H1 (cell line): ENCODE data around the gene ZSWIM6.

ENCODE experiments used
- EZH2 ChIP-seq: fragments of 200-600 bp; sonication (generic); IDR thresholded peaks from 2 replicates; pipeline ENCODE4 v1.7.1; 2012; ENCODE audit warnings: low read depth, mild to moderate bottlenecking, moderate library complexity, low read length, inconsistent platforms; ENCODE audit not compliant: severe bottlenecking
- KDM1A ChIP-seq: fragments of 200-600, 300-600 bp; sonication (generic); IDR thresholded peaks from 2 replicates; pipeline ENCODE4 v1.7.1; 2016; ENCODE audit warnings: mild to moderate bottlenecking, low read length, borderline replicate concordance
- POLR2A ChIP-seq, 2 experiments: IDR thresholded peaks; 1 replicate in 1 of 2; 2 replicates in 1 of 2; pipeline ENCODE4 v1.6.1; 2011; ENCODE audit warnings: low read depth in 2 of 2, low read length in 2 of 2, mild to moderate bottlenecking in 2 of 2; ENCODE audit errors: control extremely low read depth in 1 of 2
- RNF2 ChIP-seq: fragments of 200-900, 300-1000 bp; sonication (generic); IDR thresholded peaks from 2 replicates; pipeline ENCODE4 v1.7.1; 2016; ENCODE audit warnings: borderline replicate concordance, low read depth, mild to moderate bottlenecking, antibody characterized with exemption, low read length; ENCODE audit not compliant: poor library complexity, severe bottlenecking; ENCODE audit errors: missing control alignments
- SIN3A ChIP-seq, 2 experiments: IDR thresholded peaks in 1 of 2; conservative IDR thresholded peaks in 1 of 2; 2 replicates each; pipeline ENCODE4 v1.6.1; 2011 to 2012; ENCODE audit warnings: low read length in 2 of 2, improper control_type of control experiment in 1 of 2, low read depth in 1 of 2, mild to moderate bottlenecking in 1 of 2
- TAF1 ChIP-seq: IDR thresholded peaks from 2 replicates; pipeline ENCODE4 v1.6.1; 2011; ENCODE audit warnings: mild to moderate bottlenecking, low read depth, low read length
- ZNF274 ChIP-seq: IDR thresholded peaks from 2 replicates; pipeline ENCODE4 v1.7.0; 2012; ENCODE audit warnings: low read length, borderline replicate concordance; ENCODE audit errors: extremely low read depth
- TF ChIP-seq, protein P1 (sequence below), 3 experiments: IDR thresholded peaks; 1 replicate in 2 of 3; 2 replicates in 1 of 3; pipeline versions ENCODE4 v1.5.1 to v1.6.1; 2011; ENCODE audit warnings: low read length in 3 of 3, mild to moderate bottlenecking in 3 of 3, inconsistent platforms in 2 of 3, low read depth in 1 of 3, moderate library complexity in 1 of 3; ENCODE audit not compliant: insufficient read depth in 1 of 3; ENCODE audit errors: control extremely low read depth in 1 of 3

DNA sequence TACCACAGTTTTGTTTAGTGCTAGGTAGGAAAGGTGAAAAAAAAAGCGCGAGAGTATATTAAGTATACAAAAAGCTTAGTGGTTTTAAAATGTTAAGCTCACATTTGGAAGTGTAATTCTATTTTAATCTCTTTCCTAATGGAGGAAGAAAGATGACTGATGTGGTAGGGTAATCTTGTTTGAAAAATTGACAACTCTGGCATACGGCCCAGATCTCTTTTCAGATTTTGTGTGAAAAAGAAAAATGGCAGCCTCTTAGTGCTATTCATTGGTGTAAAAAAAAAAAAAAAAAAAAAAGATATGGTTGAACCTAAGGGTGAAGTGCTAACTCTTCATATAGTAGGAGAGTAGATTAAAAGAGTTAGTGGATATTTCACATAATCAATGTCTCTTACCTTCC, 108.0 kb downstream of the ZSWIM6 start:
- TF ChIP-seq, protein P1, sequence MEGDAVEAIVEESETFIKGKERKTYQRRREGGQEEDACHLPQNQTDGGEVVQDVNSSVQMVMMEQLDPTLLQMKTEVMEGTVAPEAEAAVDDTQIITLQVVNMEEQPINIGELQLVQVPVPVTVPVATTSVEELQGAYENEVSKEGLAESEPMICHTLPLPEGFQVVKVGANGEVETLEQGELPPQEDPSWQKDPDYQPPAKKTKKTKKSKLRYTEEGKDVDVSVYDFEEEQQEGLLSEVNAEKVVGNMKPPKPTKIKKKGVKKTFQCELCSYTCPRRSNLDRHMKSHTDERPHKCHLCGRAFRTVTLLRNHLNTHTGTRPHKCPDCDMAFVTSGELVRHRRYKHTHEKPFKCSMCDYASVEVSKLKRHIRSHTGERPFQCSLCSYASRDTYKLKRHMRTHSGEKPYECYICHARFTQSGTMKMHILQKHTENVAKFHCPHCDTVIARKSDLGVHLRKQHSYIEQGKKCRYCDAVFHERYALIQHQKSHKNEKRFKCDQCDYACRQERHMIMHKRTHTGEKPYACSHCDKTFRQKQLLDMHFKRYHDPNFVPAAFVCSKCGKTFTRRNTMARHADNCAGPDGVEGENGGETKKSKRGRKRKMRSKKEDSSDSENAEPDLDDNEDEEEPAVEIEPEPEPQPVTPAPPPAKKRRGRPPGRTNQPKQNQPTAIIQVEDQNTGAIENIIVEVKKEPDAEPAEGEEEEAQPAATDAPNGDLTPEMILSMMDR (IDR thresholded peaks at IDR 0.05; ENCODE audit: control extremely low read depth in 1 of 3, insufficient read depth in 1 of 3, low read depth in 1 of 3, low read length in 3 of 3), result no peak
- TF ChIP-seq SIN3A (conservative IDR thresholded peaks at IDR 0.05 in 1 of 2, IDR thresholded peaks at IDR 0.05 in 1 of 2; ENCODE audit: low read depth in 1 of 2, low read length in 2 of 2) (no peak), POLR2A (IDR thresholded peaks at IDR 0.05; ENCODE audit: control extremely low read depth in 1 of 2, low read depth in 2 of 2, low read length in 2 of 2) (no peak), EZH2 (no peak), TAF1 (no peak), RNF2 (no peak), KDM1A (no peak), ZNF274 (no peak)
